NCI-H774 (cell line): Measurements from ENCODE around the gene TAF9.
"Not testable (repeated sequence)": the region's sequence is repeated elsewhere in the genome, so short reads cannot be mapped to it uniquely, and the experiment has no call there.

Source experiments
- DNase-seq: peaks from one replicate; lab custom pipeline; 2025; lab: John Stamatoyannopoulos, UW

Gene TAF9

GRCh38 chr5:69369340-69370121 lies at the start of gene TAF9, which contains the start of the genes AK6 and RAD17:
TAF9 (minus strand) TSS chr5:69369520; CDS start chr5:69365737, 3,783 bp downstream.
AK6 (minus strand) TSS chr5:69369520; CDS start chr5:69369490, 30 bp downstream.
RAD17 (plus strand) TSS chr5:69369818; CDS start chr5:69372209, 2,391 bp downstream.
- peak; percentile 91 for DNase-seq

DNA sequence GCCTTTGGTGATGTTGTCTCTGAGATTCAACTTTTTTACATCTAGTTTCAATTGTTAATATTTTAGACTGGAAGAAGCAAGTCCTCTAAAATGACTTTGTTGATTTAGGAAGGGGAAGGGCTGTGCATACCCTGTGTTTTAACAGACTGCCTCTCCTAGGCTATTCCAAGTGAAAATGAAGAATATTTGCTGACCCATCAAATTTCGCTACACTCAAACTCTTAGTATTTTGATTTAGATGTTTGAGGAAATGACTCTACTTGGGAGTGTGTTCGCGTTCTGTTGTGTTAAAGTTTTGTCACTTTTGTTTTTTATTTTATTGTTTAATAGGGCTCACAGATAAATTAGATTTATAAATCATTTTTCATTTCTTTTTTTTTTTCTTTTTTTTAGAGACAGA lies 49.2 kb upstream of the TAF9 start:
- DNase-seq = no peak

DNA sequence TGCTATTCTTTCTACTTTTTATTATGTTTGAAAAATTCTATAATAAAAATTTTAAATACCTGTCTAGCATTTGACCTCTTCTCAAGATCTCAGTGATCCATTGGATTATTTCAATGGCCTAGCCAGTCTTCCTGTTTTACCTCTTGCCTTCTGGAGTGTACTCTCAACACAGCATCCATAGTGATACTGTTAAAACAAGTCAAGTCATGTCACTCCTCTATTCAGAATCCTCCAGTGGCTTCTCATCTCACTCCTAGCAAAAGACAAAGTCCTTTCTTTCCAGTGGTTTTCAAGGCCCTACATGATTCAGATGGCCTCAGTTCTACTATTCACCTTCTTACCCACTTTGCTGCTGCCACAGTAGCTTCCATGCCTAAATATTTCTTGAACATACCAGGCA lies 47.4 kb upstream of the TAF9 start:
- no peak for DNase-seq

DNA sequence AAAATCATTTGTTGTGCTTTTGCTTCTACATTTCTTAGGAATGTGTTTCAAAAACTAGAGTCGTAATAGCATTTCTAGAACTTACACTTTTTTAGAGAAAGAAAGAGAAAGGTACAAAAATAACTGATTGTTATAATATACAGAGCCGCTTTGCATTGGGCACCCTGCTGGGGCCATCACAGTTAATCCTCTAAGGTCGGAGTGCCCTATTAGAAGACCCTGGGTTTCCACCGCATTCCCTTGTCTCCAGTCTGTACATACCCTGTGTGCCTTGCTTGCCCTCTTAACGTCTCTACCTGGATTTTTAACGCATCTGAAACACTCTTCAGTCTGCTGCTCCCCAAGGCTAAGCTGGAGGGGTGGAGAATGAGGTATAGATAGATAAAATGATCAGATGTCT lies 46.9 kb upstream of the TAF9 start:
- no peak for DNase-seq

- DNase-seq = peak; percentile 10
Measured at GRCh38 chr5:69415584-69415958, 46.3 kb upstream of the TAF9 start.

DNA sequence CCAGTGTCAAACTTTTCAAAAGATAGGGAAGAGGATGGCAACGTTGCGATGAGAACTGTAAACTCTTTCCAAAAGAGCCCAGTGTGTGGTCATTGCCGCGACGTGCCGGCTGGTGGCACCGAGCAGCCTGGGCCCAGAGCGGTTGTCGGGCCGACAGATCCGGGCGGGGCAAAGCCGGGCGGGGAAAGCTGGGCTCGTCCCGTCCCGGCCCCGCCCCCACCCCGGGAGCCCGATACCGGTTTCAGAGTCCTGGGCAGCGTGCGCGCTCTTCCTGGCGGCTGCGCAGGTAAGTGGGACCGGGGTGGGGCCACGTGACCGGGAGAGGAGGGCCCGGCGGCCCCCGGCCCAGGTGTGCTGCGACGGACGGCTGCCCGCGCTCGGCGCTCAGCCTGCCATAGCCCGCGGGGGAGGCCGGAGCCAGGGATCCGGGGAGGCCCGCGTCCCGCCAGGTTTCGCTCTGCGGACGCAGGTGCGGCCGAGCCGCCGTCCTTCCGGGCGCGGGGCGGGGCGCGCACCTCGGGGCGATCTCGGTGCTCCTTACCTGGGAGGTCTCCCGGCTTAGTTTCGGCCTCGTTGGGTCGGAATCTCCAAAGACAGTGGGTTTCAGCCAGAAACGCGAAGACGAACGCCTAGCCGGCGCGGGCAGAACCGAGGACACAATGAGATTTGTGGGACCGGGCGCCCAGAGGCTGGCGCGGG lies 45.7 kb upstream of the TAF9 start, which contains the start of gene MARVELD2:
MARVELD2 (plus strand) TSS at position 232 of the 699 bp plus-strand sequence. CDS start 4,270 bp downstream, outside the sequence.
- peak; percentile 92 for DNase-seq

- DNase-seq = no peak
Measured at GRCh38 chr5:69404659-69405330, 35.5 kb upstream of the TAF9 start.

DNA sequence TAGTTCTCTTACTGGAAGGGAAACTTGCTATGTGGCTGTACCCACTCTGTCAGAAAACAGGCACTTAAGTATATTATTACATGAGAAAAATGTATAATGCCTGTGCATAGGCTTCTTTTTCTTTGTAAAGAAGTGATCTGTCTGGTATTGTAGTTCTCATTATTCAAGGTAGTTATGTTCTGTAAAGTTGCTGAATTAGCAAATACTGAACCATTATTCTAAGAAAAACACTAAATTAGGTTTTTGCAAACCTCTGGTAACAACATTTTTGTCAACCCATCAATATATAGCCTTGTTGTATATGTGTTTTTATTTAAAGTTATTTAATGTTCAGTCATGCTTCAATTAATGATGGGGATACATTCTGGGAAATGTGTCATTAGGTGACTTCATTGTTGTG lies 9.1 kb upstream of the TAF9 start:
- no peak for DNase-seq

DNA sequence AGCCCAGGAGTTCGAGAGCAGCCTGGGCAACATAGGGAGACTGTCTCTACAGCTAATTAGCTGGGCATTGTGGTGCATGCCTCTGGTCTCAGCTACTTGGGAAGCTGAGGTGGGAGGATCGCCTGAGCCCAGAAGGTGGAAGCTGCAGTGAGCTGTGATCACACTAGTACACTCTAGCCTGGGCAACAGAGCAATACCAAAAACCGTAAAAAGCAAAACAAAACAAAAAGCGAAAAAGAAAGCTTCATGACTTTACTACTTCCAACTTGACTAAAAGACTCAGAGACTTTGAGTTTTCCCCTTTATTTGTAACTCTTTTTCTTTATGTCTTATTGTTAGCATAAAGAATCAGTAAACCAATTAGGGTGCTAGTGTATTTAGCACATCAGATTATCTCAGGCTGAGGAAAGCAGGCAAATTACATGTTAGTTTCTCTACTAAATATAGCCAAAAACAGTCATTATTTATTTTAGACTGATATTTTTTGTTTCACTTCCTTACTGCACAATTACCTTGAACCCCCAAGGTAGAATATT lies 5.7 kb upstream of the TAF9 start:
- DNase-seq = no peak

DNA sequence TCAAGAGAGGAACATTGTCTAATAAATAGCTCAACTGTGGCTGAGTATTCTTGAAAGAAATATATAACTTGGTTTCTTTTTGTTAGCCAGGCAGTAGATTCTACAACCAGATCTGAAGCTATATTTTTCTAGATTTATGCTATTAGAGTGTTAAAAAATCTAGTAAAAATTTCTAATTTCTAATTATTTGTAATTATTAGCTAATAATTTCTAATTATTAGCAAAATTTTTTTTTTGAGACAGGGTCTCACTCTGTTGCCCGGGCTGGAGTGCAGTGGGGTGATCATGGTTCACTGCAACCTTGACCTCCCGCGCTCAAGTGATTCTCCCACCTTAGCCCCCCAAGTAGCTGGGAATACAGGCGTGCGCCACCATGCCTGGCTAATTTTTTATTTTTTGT lies 3.1 kb upstream of the TAF9 start:
- DNase-seq = no peak

- not testable (repeated sequence) for DNase-seq
Measured at GRCh38 chr5:69370335-69370734, 1.0 kb upstream of the TAF9 start.

DNA sequence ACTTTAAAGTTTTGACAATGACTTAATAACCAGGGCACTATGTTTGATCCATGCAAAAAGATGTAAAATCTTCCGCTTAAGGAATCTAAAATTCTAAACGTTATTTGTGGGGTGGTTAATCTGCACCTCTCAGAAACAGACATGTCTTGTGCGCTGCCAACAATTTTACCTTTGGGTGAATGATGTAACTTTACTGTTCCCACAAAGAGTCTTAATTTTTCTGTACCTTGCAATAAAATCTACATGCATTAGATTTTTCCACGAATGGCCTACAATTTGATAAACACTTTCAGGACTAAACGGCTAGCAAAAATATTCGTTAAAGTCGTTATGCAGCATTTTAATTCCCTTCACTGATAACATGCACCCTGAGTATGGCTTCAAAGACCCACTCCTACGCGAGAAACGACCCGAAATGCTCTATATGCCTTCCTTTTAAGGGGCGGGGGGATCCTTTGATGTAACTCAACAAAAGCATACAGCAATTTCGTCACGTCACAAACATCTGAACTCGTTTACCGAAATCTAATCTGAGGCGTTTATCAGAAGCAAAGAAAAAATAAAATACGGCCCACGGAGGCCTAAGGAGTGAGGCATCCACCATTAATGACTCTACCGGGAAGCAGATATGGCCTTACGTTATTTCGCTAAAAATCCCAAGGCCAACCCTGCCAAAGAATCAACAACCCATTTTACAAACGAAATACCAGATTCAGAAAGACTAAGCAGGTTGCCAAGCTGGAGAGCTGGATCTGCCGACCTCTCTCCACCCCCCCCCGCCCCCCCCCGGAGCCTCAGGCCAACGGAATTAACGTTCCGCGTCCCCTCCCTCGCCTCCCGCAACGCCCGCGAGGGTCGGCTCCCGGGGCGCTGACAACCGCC lies 621 bp downstream of the TAF9 start:
- DNase-seq = no peak

GRCh38 chr5:69367697-69368279 lies 1.5 kb downstream of the TAF9 start:
- DNase-seq = no peak

DNA sequence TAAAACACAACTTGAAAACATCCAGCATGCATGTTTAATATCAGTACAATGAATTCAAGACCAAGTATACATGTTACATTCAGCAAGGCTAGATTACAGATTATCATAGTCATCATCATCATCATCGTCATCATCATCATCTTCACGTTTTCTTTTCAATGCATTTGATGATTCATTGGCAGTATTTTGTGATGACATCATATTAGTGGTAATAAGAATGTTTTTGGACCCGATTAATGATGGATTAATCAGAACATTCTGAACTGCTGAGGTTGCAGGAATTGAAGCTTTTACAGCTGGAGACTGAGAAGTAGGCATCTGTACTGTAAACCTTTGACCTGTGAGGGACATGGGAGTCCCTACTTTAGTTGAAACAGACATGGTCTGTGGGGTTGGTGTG lies 4.5 kb downstream of the TAF9 start:
- no peak for DNase-seq

- no peak for DNase-seq
Measured at GRCh38 chr5:69364414-69364813, 4.9 kb downstream of the TAF9 start.

DNA sequence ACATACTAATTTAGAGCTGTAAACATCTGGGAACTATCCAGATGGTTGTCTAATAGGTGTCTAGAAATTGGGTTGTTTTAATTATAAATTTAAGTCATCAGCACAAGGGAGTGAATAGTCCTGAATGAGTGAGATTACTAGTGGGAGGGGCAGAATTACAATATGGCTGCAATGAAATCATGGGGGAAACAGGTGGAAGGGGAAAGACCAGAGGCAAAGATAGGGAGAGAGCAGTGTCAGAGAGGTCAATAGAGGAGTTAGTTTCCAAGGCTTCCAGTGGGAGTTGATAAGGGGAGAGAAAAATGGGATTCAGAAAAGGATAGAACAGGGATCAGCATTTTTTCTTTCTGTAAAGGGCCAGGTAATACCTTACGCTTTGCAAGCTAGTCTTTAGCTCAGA lies 8.9 kb downstream of the TAF9 start:
- no peak for DNase-seq

- DNase-seq = no peak
Measured at GRCh38 chr5:69359699-69360098, 9.6 kb downstream of the TAF9 start.

DNA sequence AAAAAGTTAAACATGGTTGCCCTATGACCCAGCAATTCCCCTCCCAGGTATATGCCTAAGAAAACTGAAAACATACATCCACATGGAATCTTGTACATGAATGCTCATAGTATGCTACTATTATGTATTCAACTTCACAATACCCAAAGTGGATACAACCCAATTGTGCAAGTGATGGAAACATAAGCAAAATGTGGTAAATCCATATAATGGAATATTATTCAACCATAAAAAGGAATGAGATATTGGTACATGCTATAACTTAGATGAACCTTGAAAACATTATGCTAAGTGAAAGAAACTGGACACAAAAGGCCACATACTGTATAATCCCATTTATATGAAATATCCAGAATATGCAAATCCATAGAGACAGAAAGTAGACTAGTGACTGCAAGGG lies 18.7 kb downstream of the TAF9 start:
- no peak for DNase-seq

DNA sequence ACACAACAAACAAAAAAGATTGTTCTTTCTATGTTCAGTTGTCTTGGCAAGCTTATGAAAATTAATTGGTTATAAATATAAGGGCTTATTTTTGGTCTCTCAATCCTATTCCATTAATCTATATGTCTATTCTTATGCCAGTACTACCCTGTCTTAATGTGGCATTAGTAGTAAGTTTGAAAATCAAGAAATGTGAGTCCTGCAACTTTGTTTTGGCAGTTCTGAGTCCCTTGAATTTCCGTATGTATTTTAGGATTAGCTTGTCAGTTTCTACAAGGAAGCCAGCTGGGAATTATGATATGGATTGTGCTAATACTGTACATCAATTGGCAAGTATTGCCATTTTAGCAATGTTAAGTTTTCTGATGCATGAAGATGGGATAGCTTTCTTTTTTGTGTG lies 26.2 kb downstream of the TAF9 start:
- DNase-seq = no peak

DNA sequence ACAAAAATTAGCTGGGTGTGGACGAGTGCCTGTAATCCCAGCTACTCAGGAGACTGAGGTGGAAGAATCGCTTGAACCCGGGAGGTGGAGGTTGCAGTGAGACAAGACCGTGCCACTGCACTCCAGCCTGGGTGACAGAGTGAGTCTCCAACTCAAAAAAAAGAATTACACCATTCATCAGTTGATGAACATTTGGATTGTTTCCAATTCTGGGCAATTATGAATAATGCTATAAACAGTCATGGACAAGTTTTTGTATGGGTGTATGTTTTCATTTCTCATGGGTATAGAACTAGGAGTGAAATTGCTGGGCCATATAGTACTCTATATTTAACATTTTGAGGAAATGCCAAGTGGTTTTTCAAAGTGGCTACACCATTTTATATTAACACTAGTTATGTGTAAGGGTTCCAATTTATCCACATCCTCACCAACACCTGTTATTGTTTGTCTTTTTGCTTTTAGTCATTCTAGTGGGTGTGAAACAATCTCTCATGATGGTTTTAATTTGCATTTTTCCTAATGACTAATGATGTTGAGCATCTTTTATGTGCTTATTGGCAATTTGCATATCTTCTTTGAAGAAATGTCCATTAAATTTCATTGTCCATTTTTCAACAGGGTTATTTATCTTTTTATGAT lies 27.7 kb downstream of the TAF9 start:
- DNase-seq = no peak
